Heart left ventricle (tissue), 13 donors: ENCODE data around the gene RNLS.

Experiments
- POLR2A ChIP-seq, 2 donors: fragments of 450-650 bp; IDR thresholded peaks; one replicate each; pipeline ENCODE4 v1.6.1; 2017; ENCODE audit warnings: antibody characterized with exemption in 2 of 2, mild to moderate bottlenecking in 2 of 2, moderate library complexity in 2 of 2
- TF ChIP-seq, protein P1 (sequence below), 12 donors: fragments of 200-600 bp; sonication (generic) in 4 of 12; IDR thresholded peaks; one replicate each; pipeline versions ENCODE4 v1.5.0 to v1.8.0; 2018 to 2022; ENCODE audit warnings: antibody characterized with exemption in 12 of 12, mild to moderate bottlenecking in 5 of 12
- donor health status: ischemic (EF 13 %, LVEDD 7.1; RV severe dilation, severe dysfunction).
- donor health status: DM: no; HTN: yes; CAD: no.
- donor health status: DM: no; HTN: no; CAD: no.
- donor health status: ischemic (EF 25% LVEDD 6.9; RV normal size, moderate dysfunction).
- donor health status: ischemic (EF 25% LVEDD 5.7; RV mildly dilated, moderate dysfunction).
- donor health status: ischemic (EF 35%, LVEDD 5.7; RV mildly dilated, moderate dysfunction).
- donor health status: nonischemic (EF 11% LVEDD 7.7; RV severe dilation, severe dysfunction).
- donor health status: DM: yes; HTN: yes; CAD: no.
- donor health status: PGD.
- donor health status: ischemic (EF 29% LVEDD 5.4; RV normal size, mild dysfunction).
- donor health status: nonischemic (EF 23%, LVEDD 6.1; RV moderate dilation, normal function).

DNA sequence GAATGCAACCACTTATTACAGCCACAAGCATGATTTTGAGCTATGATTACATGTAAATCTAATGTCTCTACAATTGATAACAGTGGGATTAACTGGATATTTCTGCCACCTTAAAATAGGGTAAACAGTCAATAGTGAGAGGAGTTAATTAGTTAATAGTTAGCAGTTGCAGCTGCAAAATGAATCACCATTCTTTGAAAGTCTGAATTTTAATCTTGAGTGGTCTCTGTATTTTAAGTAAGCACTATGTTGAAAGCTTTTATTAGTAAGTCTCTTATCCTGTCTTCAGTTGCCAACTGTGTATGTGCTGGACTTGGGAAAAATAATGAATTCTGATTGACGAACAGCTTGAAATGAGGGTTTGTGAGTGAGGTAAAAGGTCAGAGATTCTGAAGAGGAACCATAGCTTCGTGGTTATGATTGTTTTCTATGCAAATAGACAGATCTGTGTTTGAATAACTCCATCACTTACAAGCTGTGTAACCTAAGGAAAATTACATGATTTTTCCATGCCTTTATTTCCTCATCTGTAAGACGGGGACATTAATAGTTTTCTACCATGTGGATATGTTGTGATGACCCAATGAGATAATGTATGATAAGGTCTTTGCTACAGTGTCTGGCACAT, 75.2 kb downstream of the RNLS start:
- TF ChIP-seq, protein P1, sequence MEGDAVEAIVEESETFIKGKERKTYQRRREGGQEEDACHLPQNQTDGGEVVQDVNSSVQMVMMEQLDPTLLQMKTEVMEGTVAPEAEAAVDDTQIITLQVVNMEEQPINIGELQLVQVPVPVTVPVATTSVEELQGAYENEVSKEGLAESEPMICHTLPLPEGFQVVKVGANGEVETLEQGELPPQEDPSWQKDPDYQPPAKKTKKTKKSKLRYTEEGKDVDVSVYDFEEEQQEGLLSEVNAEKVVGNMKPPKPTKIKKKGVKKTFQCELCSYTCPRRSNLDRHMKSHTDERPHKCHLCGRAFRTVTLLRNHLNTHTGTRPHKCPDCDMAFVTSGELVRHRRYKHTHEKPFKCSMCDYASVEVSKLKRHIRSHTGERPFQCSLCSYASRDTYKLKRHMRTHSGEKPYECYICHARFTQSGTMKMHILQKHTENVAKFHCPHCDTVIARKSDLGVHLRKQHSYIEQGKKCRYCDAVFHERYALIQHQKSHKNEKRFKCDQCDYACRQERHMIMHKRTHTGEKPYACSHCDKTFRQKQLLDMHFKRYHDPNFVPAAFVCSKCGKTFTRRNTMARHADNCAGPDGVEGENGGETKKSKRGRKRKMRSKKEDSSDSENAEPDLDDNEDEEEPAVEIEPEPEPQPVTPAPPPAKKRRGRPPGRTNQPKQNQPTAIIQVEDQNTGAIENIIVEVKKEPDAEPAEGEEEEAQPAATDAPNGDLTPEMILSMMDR (IDR thresholded peaks at IDR 0.05) = no peak
- TF ChIP-seq POLR2A (IDR thresholded peaks at IDR 0.05) = no peak
